WTC11 (cell line): ENCODE results near the gene OGFOD3.

Experiments
- CREB1 ChIP-seq: sonication (generic); formaldehyde crosslinking; IDR thresholded peaks from 2 replicates; pipeline ENCODE4 v1.8.0; 2023; ENCODE audit warnings: mild to moderate bottlenecking, missing genetic modification reagents
- CTCF ChIP-seq: fragments of 200-600 bp; IDR thresholded peaks from 2 replicates; pipeline ENCODE4 v1.8.0; 2022; ENCODE audit warnings: antibody characterized with exemption
- E2F5 ChIP-seq: sonication (generic); formaldehyde crosslinking; IDR thresholded peaks from 2 replicates; pipeline ENCODE4 v1.8.1; 2022; ENCODE audit warnings: mild to moderate bottlenecking, moderate library complexity, missing genetic modification reagents
- ESRRA ChIP-seq: sonication (generic); formaldehyde crosslinking; IDR thresholded peaks from 2 replicates; pipeline ENCODE4 v1.8.1; 2022; ENCODE audit warnings: mild to moderate bottlenecking, missing genetic modification reagents, borderline replicate concordance
- ETV6 ChIP-seq: sonication (generic); formaldehyde crosslinking; IDR thresholded peaks from 2 replicates; pipeline ENCODE4 v1.8.1; 2022; ENCODE audit warnings: mild to moderate bottlenecking, missing genetic modification reagents
- KAT7 ChIP-seq: sonication (generic); formaldehyde crosslinking; IDR thresholded peaks from 2 replicates; pipeline ENCODE4 v1.8.1; 2023; ENCODE audit warnings: missing genetic modification reagents, mild to moderate bottlenecking, borderline replicate concordance
- MAX ChIP-seq: sonication (generic); formaldehyde crosslinking; IDR thresholded peaks from 2 replicates; pipeline ENCODE4 v1.8.0; 2022; ENCODE audit warnings: mild to moderate bottlenecking, missing genetic modification reagents
- MXD4 ChIP-seq: fragments of 250-450 bp; sonication (Bioruptor Pico); IDR thresholded peaks from 2 replicates; pipeline ENCODE4 v1.8.0; 2021; ENCODE audit warnings: mild to moderate bottlenecking, moderate library complexity, borderline replicate concordance
- NR1H2 ChIP-seq: sonication (generic); formaldehyde crosslinking; IDR thresholded peaks from 2 replicates; pipeline ENCODE4 v1.9.0; 2021; ENCODE audit warnings: mild to moderate bottlenecking, moderate library complexity, missing genetic modification reagents
- PREB ChIP-seq: sonication (generic); formaldehyde crosslinking; IDR thresholded peaks from 2 replicates; pipeline ENCODE4 v1.8.1; 2022; ENCODE audit warnings: mild to moderate bottlenecking, missing genetic modification reagents, moderate library complexity, borderline replicate concordance
- SP1 ChIP-seq: sonication (generic); formaldehyde crosslinking; conservative IDR thresholded peaks from 2 replicates; pipeline ENCODE4 v1.8.1; 2022; ENCODE audit warnings: missing genetic modification reagents
- USF2 ChIP-seq: sonication (generic); formaldehyde crosslinking; IDR thresholded peaks from 2 replicates; pipeline ENCODE4 v1.8.1; 2023; ENCODE audit warnings: mild to moderate bottlenecking, missing genetic modification reagents, moderate library complexity
- ZBTB21 ChIP-seq: sonication (generic); formaldehyde crosslinking; IDR thresholded peaks from 2 replicates; pipeline ENCODE4 v1.8.1; 2023; ENCODE audit warnings: mild to moderate bottlenecking, missing genetic modification reagents, borderline replicate concordance

- TF ChIP-seq ZBTB21 (no peak), SP1 (CRISPR knock-in tag) (no peak), CTCF (no peak), ETV6 (CRISPR knock-in tag) (no peak), ESRRA (no peak), PREB (CRISPR knock-in tag) (no peak), KAT7 (CRISPR knock-in tag) (no peak), USF2 (CRISPR knock-in tag) (no peak), MAX (CRISPR knock-in tag) (no peak), E2F5 (CRISPR knock-in tag) (no peak), MXD4 (CRISPR knock-in tag) (no peak), CREB1 (CRISPR knock-in tag) (no peak), NR1H2 (CRISPR knock-in tag) (no peak)
Measured at GRCh38 chr17:82388922-82389283, 29.5 kb downstream of the OGFOD3 start.
